WTC11 (cell line): Measurements from ENCODE around the gene GPC6. TPM values are rescaled to one million over a fixed set of nuclear protein-coding genes. Genes with fewer than 3 reads are reported as not detected.
A peak's percentile ranks its signal among the peaks of the same experiment; 100 is the strongest.

Experiments
- ATAC-seq: fragments of 200-7000 bp; cut with Tn5 transposase; 2 replicates; pipeline ENCODE4 v1.10.0; 2021; ENCODE audit warnings: mild to moderate bottlenecking, moderate library complexity
- CTCF ChIA-PET: fragments of 300-600 bp; sonication (Branson Sonifier 250); formaldehyde crosslinking; loops from one replicate; lab custom pipeline; 2021; ENCODE audit warnings: antibody characterized with exemption; lab: Charles Lee
- POLR2A ChIA-PET: fragments of 350-600 bp; sonication (Branson Sonifier 250); formaldehyde crosslinking; loops from one replicate; lab custom pipeline; 2021; ENCODE audit warnings: antibody characterized with exemption; lab: Charles Lee
- DNase-seq: peaks from one replicate; pipeline ENCODE4 v3.0.0; 2021; ENCODE audit warnings: low spot score
- H3K27ac Mint-ChIP-seq: 2 replicates; pipeline ENCODE4 v1.8.0; 2021; ENCODE audit warnings: mixed read lengths
- H3K27me3 Mint-ChIP-seq: 2 replicates; pipeline ENCODE4 v1.8.0; 2021; ENCODE audit warnings: low read depth, mild to moderate bottlenecking, moderate library complexity, mixed read lengths
- H3K36me3 Mint-ChIP-seq: 2 replicates; pipeline ENCODE4 v1.8.0; 2021; ENCODE audit warnings: mixed read lengths
- H3K4me1 Mint-ChIP-seq: 2 replicates; pipeline ENCODE4 v1.8.0; 2022; ENCODE audit warnings: mixed read lengths
- H3K4me3 Mint-ChIP-seq: 2 replicates; pipeline ENCODE4 v1.8.0; 2021; ENCODE audit warnings: mild to moderate bottlenecking, moderate library complexity, mixed read lengths
- H3K9me3 Mint-ChIP-seq: 2 replicates; pipeline ENCODE4 v1.8.0; 2021; ENCODE audit warnings: mixed read lengths
- ATF3 ChIP-seq: sonication (generic); formaldehyde crosslinking; conservative IDR thresholded peaks from 2 replicates; pipeline ENCODE4 v1.8.1; 2022; ENCODE audit warnings: mild to moderate bottlenecking, missing genetic modification reagents
- ATF6 ChIP-seq: sonication (generic); formaldehyde crosslinking; IDR thresholded peaks from 2 replicates; pipeline ENCODE4 v1.8.1; 2023; ENCODE audit warnings: mild to moderate bottlenecking, missing genetic modification reagents
- CREB1 ChIP-seq: sonication (generic); formaldehyde crosslinking; IDR thresholded peaks from 2 replicates; pipeline ENCODE4 v1.8.0; 2023; ENCODE audit warnings: mild to moderate bottlenecking, missing genetic modification reagents
- FOXP4 ChIP-seq: sonication (generic); formaldehyde crosslinking; IDR thresholded peaks from 2 replicates; pipeline ENCODE4 v1.8.0; 2022; ENCODE audit warnings: mild to moderate bottlenecking, missing genetic modification reagents
- HMGA2 ChIP-seq: fragments of 250-450 bp; sonication (Bioruptor Pico); IDR thresholded peaks from 2 replicates; pipeline ENCODE4 v1.4.0; 2021; ENCODE audit warnings: mild to moderate bottlenecking, moderate library complexity
- HMGXB4 ChIP-seq: sonication (generic); formaldehyde crosslinking; IDR thresholded peaks from 2 replicates; pipeline ENCODE4 v1.8.1; 2023; ENCODE audit warnings: mild to moderate bottlenecking, moderate library complexity, missing genetic modification reagents
- IRF2 ChIP-seq: sonication (generic); formaldehyde crosslinking; IDR thresholded peaks from 2 replicates; pipeline ENCODE4 v1.8.0; 2022; ENCODE audit warnings: low read depth, missing genetic modification reagents, borderline replicate concordance
- NR1H2 ChIP-seq: sonication (generic); formaldehyde crosslinking; IDR thresholded peaks from 2 replicates; pipeline ENCODE4 v1.9.0; 2021; ENCODE audit warnings: mild to moderate bottlenecking, moderate library complexity, missing genetic modification reagents
- RELA ChIP-seq: sonication (generic); formaldehyde crosslinking; IDR thresholded peaks from 2 replicates; pipeline ENCODE4 v1.8.1; 2022; ENCODE audit warnings: missing genetic modification reagents, mild to moderate bottlenecking, borderline replicate concordance
- SOX15 ChIP-seq: fragments of 250-450 bp; sonication (Bioruptor Pico); IDR thresholded peaks from 2 replicates; pipeline ENCODE4 v1.9.0; 2021; ENCODE audit warnings: mild to moderate bottlenecking
- SP1 ChIP-seq: sonication (generic); formaldehyde crosslinking; conservative IDR thresholded peaks from 2 replicates; pipeline ENCODE4 v1.8.1; 2022; ENCODE audit warnings: missing genetic modification reagents
- USF1 ChIP-seq: sonication (generic); formaldehyde crosslinking; IDR thresholded peaks from 2 replicates; pipeline ENCODE4 v1.8.0; 2022; ENCODE audit warnings: mild to moderate bottlenecking, missing genetic modification reagents
- ZNF121 ChIP-seq: sonication (generic); formaldehyde crosslinking; IDR thresholded peaks from 2 replicates; pipeline ENCODE4 v1.8.0; 2023; ENCODE audit warnings: missing genetic modification reagents
- ZNF219 ChIP-seq: sonication (generic); formaldehyde crosslinking; IDR thresholded peaks from 2 replicates; pipeline ENCODE4 v1.8.0; 2023; ENCODE audit warnings: missing genetic modification reagents, mild to moderate bottlenecking, borderline replicate concordance
- ZNF396 ChIP-seq: fragments of 250-450 bp; sonication (Bioruptor Pico); IDR thresholded peaks from 2 replicates; pipeline ENCODE4 v1.8.0; 2021; ENCODE audit warnings: mild to moderate bottlenecking, moderate library complexity, borderline replicate concordance
- total RNA-seq: library from RNA; stranded (reverse); gene quantifications from 3 replicates; pipeline ENCODE4 v1.2.3, GENCODE V29; 2021
- TF ChIP-seq, protein P1 (sequence below): sonication (generic); formaldehyde crosslinking; IDR thresholded peaks from 2 replicates; pipeline ENCODE4 v1.8.1; 2022; ENCODE audit warnings: low read depth, missing genetic modification reagents, borderline replicate concordance
- TF ChIP-seq, protein P2 (sequence below): fragments of 200-600 bp; IDR thresholded peaks from 2 replicates; pipeline ENCODE4 v1.8.0; 2022; ENCODE audit warnings: antibody characterized with exemption
- TF ChIP-seq, protein P3 (sequence below): sonication (generic); formaldehyde crosslinking; IDR thresholded peaks from 2 replicates; pipeline ENCODE4 v1.8.1; 2023; ENCODE audit warnings: mild to moderate bottlenecking, missing genetic modification reagents, moderate library complexity

Gene GPC6
- total RNA-seq, 1 experiment from 2014 or later, result 19.5 TPM

GRCh38 chr13:93249364-93250306 lies 23.0 kb downstream of the GPC6 start (continued):
- no peak for TF ChIP-seq ATF6
- TF ChIP-seq ZNF121 (CRISPR knock-in tag), result no peak
- no peak for TF ChIP-seq ZNF219 (CRISPR knock-in tag)

- ATAC-seq (peak; percentile 53), DNase-seq (no peak)
- no peak overlapping the region for H3K4me3 Mint-ChIP-seq
- TF ChIP-seq ZNF396 (CRISPR knock-in tag), result no peak
- no peak for TF ChIP-seq HMGA2 (CRISPR knock-in tag)
- TF ChIP-seq RELA (CRISPR knock-in tag), result no peak
- TF ChIP-seq, protein P1, sequence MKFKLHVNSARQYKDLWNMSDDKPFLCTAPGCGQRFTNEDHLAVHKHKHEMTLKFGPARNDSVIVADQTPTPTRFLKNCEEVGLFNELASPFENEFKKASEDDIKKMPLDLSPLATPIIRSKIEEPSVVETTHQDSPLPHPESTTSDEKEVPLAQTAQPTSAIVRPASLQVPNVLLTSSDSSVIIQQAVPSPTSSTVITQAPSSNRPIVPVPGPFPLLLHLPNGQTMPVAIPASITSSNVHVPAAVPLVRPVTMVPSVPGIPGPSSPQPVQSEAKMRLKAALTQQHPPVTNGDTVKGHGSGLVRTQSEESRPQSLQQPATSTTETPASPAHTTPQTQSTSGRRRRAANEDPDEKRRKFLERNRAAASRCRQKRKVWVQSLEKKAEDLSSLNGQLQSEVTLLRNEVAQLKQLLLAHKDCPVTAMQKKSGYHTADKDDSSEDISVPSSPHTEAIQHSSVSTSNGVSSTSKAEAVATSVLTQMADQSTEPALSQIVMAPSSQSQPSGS (CRISPR knock-in tag), result no peak
- TF ChIP-seq, protein P2, sequence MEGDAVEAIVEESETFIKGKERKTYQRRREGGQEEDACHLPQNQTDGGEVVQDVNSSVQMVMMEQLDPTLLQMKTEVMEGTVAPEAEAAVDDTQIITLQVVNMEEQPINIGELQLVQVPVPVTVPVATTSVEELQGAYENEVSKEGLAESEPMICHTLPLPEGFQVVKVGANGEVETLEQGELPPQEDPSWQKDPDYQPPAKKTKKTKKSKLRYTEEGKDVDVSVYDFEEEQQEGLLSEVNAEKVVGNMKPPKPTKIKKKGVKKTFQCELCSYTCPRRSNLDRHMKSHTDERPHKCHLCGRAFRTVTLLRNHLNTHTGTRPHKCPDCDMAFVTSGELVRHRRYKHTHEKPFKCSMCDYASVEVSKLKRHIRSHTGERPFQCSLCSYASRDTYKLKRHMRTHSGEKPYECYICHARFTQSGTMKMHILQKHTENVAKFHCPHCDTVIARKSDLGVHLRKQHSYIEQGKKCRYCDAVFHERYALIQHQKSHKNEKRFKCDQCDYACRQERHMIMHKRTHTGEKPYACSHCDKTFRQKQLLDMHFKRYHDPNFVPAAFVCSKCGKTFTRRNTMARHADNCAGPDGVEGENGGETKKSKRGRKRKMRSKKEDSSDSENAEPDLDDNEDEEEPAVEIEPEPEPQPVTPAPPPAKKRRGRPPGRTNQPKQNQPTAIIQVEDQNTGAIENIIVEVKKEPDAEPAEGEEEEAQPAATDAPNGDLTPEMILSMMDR, result no peak
- no peak for TF ChIP-seq IRF2 (CRISPR knock-in tag)
- TF ChIP-seq USF1 (CRISPR knock-in tag), result no peak
- no peak for TF ChIP-seq SP1
- no peak for TF ChIP-seq HMGXB4 (CRISPR knock-in tag)
- TF ChIP-seq SOX15 (CRISPR knock-in tag), result no peak
- ChIA-PET CTCF (interaction anchor here (1.1 kb wide), 1 partner anchor 14 kb away, joined by 3 read pairs; no protein-coding TSS in a partner anchor), POLR2A (no interaction called here)
- peaks cover 9% of the 10 kb centered on the region for H3K9me3 Mint-ChIP-seq
- no peaks in the 10 kb centered on the region; the same call in 1 of the 2 replicates for H3K36me3 Mint-ChIP-seq
- peak overlapping the region; percentile 54; the same call in 1 of the 2 replicates for H3K27ac Mint-ChIP-seq
- H3K4me1 Mint-ChIP-seq, result peaks cover 59% of the 10 kb centered on the region
- no peaks in the 10 kb centered on the region for H3K27me3 Mint-ChIP-seq
Observed at GRCh38 chr13:93254775-93255174, 28.2 kb downstream of the GPC6 start.

GRCh38 chr13:93256998-93257397 lies 30.4 kb downstream of the GPC6 start:
- Mint-ChIP-seq H3K4me1 (peaks cover 48% of the 10 kb centered on the region), H3K4me3 (no peak overlapping the region), H3K27me3 (no peaks in the 10 kb centered on the region), H3K9me3 (no peaks in the 10 kb centered on the region), H3K27ac (no peak overlapping the region), H3K36me3 (no peaks in the 10 kb centered on the region; the same call in 1 of the 2 replicates)
- TF ChIP-seq, protein P3, sequence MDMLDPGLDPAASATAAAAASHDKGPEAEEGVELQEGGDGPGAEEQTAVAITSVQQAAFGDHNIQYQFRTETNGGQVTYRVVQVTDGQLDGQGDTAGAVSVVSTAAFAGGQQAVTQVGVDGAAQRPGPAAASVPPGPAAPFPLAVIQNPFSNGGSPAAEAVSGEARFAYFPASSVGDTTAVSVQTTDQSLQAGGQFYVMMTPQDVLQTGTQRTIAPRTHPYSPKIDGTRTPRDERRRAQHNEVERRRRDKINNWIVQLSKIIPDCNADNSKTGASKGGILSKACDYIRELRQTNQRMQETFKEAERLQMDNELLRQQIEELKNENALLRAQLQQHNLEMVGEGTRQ (CRISPR knock-in tag), result no peak
- peak; percentile 85 for TF ChIP-seq ZNF121 (CRISPR knock-in tag)
- no peak for TF ChIP-seq NR1H2 (CRISPR knock-in tag)
- TF ChIP-seq ZNF396 (CRISPR knock-in tag), result no peak
- no peak for TF ChIP-seq ATF3 (CRISPR knock-in tag)
- no peak for TF ChIP-seq CREB1 (CRISPR knock-in tag)
- no peak for TF ChIP-seq FOXP4
- CTCF ChIA-PET, result no interaction called here
- POLR2A ChIA-PET, result no interaction called here
- no peak for ATAC-seq
- DNase-seq, result no peak
